Measurements from ENCODE around the gene HTRA2. TPM values are rescaled to one million over a fixed set of nuclear protein-coding genes. Genes with fewer than 3 reads are reported as not detected.

Gene HTRA2
- total RNA-seq, 1 donor from 2014 or later, result 17.9 TPM

DNA sequence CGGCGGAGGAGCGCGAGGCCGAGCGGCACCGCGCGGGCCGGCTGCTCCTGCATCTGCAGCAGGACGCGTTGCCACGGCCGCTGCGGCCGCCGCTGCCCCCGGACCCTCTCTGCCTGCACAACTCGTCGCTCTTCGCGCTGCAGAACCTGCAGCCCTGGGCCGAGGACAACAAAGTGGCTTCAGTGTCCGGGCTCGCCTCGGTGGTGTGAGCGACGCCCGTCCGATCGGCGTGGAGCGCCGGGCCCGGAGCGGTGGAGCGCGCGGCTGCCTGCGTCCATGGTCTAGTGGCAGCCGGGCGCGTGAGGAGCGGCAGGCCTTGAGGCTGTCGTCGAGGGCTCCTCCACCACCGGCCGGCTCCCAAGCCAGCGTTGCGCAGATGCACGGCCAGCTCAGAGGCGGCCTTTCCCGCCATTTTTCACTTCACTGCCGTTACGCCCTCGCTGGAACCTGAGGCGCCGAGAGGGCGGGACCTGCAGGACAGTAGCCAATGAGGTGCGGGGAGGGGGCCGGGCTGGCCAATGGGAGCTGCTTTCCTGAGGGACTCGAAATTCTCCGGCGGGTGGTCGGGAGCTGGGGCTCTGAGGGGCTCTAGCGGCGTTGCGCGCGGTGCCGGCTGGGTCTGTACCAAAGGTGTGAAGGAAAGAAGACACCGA lies 13.6 kb upstream of the HTRA2 start:
- peak; percentile 46 for ATAC-seq

DNA sequence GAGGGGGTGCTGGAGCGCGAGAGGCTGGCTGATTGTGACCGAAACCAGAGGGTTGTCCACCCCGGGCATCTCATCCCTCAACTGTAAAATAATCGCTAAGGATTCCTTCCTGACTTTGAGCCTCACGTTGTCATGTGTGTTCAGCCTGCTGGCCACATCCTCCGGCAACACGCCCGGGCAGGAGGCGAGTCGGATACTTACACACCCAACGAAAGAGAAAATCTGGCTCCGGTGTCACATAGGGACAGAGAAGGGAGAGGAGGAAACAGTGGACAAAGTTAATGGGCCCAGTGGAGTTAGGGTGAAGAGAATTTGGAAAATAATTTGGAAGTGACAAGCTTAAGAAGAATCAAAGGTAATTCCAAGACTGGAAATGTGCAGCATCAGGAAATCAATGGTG lies 13.1 kb upstream of the HTRA2 start:
- ATAC-seq, result no peak

DNA sequence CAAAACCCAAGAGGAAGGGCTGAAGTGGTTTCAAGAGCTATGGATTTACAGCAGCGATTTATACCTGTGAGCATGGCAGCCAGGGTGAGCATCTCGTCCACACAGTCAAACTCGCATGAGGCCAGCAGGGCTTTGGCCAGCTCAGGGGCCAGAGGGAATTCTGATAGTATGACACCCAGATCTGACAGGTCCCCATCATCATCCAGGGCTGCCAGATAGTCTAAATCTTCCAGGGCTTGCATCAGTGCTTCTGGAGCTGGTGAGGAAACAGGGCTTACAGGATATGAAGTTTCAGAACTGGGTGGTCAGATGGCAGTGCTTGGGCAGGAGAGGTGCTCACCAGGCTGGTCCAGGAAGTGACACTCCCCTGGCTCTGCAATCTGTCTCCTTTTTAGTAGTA lies 7.2 kb upstream of the HTRA2 start:
- no peak for ATAC-seq

DNA sequence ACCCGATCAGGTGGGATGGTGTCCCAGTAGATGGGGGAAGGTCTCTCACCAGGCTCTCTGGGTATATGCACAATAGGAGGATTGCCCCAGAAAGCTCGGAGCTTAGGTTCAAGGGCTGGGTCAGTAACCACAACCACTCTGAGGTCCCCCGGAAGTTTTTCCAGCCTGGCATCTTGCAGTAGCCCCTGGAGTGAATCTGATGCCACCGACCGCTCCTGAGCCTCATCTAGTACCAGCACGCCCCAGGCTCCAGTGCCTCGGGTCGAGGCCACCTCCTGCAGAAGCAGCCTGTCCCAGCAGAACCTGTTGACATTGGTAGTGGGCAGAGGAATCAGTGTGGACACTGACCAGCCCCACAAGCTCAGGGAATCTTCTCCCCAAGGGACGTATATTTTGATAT lies 5.7 kb upstream of the HTRA2 start:
- ATAC-seq, result no peak

DNA sequence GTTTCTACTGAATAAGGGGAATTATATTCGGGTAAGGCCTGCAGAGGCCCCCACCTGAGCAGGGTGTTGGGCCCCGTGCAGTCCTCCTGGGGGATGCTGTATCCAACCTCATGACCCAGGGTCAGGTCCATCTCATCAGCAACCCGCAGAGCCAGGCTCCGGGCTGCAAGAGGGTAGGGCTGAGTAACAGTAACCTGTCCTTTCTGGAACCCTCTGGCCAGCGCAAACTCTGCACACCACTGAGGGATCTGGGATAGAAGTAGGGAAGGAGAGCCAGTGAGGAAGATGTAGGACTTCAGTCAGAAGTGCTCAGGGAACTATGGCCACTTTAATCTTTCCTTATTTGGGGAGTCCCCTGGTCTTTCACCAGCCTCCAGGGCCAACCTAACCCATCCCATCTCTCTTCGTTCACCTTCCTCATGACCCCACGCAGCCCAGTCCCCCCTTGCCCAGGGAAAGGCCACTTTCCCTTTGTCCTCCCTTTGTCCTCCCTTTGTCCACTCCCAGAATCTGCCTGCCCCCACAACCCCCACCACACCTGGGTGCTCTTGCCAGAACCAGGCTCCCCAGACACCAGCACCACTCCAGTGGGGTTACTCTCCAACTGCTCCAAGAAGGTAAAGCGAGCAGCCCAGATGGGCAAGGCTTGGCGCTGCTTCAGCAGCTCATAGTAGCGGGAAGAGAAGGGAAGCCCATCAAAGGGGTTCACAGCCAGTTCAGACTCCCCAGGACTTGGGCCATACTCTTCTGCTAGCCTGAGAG lies 4.6 kb upstream of the HTRA2 start:
- ATAC-seq, result no peak

DNA sequence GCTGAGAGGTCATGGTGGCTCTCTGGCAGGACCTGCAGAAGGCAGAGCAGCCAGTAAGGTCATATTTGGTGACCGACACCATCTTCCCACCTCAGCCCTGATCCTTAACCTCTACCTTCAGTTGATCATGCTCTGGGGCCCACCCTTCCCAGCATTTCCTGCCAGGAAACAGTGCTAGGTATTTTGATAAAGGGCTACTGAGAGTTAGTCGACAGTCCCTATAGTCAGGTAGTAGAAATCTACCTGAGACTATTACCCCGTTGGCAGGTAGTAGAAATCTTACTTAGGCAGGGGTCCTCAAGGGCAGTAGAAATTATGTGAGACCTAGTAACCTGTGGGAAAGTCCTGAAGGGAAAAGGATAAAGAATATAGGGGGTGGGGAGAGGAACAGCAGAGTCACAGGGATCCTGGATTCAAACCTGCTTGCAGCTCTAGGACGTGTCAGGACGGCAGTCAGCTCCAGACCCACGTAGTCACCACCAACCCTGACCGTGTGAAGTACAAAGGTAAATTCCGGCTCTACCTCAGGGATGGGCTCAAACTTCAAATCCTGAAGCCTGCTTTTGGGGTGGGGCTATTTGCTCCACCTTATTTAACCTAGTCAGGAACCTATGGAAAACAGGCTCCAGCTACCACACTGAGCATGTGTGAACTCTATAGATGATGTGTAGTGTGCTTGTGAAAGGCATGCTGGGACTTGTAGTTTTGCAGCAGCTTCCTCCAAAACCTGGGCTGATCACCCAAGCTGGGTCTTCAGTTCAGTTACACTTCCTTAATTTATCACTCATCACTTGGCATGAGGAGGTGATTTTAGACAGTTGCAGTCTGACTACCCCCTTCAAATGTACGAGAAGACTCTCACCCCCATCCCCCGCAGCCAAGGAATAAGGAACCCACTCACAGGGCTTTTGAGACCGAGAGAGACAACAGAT lies 3.8 kb upstream of the HTRA2 start, which contains the start of gene DQX1:
Gene DQX1, minus strand, starts transcription at position 515 of the 932 bp plus-strand sequence. Its CDS starts 502 bp downstream, at position 13.
- ATAC-seq, result peak; percentile 74

DNA sequence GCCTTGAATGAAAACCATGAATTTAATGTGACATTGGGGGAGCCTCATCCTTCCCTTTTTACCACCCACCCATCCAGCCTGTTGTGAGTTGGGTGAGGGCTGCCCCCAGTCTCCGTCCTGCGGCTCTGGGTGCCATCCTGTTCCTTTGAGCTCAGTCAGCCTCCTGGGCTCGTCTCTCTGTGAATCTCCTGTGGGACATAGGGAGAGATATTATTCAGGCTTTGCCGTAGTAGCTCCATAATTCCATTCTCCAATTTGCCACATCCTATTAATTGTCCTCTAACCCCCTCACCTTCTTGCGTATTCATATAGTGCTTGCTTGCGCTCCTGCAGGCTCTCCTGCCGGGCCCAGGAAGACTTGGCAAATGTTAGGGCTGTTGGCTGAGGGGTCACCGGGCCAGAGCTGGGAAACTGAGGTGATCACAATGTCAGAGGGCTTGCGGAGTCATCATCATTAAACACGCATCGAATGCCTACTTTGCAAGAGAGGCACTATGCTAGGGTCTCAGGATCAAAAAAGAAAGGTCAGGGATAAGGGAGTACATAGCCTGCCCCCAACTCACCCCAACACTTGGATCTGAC lies 3.0 kb upstream of the HTRA2 start:
- no peak for ATAC-seq

DNA sequence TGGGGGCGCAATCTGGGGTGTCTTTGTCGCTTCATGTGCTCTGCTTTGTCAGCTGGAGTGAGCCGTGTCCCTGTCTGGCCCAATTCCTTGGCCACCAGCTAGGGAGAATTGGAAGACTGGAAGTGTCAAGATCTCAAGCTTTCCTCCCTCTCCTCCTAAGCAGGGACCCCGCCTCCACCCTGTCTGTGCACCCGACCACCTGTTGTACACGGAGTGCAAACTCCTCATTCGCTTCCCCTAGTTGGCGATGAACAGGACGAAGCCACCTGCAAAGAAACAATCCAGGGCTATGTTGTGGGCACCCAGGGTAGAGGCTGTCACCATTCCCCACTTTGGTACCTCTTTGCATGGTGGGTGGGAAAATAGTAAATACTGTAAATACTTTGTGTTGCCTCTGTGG lies 2.0 kb upstream of the HTRA2 start:
- no peak for ATAC-seq

DNA sequence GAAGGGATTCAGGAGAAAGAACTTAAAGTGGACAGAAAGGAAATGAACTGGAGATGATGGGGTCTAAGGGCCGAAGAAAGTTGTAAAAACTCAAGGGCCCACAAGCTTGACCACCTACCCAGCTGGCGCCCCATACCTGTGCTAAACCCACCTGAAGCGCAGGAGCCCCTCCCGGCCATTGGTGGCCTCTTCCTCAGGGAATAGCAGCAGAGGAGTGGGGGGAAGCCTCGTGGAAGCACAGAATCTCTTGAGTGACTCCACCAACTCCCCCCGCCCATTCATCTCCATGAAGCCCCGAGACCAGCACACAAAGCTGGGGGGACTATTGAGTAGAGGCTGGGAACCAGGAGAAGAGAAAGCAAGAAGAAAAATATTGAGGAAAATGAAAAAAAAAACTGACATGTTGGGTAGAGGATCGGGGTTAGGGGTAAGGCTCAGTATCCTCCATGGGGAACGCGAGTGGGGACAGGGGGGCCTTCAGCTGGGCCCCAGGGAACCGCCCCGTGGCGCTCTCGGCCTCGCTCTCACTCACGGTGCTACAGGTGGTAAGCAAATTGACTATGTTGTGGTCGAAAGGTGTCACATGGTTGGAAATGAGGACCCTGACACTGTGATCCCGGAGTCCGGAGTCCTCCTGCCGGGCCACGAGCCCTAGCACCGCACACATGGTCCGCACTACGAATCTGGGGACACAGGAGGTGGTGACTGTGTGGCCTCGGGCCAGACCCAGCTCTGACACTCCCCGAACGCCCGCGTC lies 955 bp upstream of the HTRA2 start:
- no peak for ATAC-seq

DNA sequence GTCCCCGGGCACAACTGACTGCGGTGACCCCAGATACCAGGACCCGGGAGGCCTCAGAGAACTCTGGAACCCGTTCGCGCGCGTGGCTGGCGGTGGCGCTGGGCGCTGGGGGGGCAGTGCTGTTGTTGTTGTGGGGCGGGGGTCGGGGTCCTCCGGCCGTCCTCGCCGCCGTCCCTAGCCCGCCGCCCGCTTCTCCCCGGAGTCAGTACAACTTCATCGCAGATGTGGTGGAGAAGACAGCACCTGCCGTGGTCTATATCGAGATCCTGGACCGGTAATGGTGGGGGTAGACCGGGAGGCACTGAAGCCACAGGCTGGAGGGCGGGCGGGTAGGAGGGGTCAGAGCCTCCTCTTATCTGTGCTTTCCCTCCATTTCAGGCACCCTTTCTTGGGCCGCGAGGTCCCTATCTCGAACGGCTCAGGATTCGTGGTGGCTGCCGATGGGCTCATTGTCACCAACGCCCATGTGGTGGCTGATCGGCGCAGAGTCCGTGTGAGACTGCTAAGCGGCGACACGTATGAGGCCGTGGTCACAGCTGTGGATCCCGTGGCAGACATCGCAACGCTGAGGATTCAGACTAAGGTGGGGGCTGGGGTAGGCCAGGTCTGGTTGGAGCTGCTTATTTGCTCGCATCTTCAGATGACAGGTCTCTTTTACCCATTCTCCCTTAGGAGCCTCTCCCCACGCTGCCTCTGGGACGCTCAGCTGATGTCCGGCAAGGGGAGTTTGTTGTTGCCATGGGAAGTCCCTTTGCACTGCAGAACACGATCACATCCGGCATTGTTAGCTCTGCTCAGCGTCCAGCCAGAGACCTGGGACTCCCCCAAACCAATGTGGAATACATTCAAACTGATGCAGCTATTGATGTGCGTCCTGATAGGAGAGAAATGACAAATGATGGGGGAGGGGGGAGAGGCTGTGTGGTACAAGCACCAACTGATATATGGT lies 780 bp downstream of the HTRA2 start:
- peak; percentile 1 for ATAC-seq

DNA sequence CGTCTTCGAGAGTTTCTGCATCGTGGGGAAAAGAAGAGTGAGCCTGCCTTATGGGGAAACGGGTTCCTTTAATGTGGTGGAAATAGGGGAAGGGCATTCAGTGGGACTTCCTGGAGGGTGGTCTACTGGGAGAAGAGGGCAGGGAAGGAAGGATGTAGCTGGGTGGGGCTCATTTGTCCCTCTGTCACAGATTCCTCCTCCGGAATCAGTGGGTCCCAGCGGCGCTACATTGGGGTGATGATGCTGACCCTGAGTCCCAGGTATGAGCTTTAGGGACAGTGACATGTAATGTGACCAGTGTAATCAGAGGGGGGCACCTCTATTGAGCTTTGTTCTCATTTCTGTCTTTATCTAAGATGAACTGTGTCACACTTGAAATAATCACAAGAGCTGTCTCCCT lies 1.9 kb downstream of the HTRA2 start:
- no peak for ATAC-seq

DNA sequence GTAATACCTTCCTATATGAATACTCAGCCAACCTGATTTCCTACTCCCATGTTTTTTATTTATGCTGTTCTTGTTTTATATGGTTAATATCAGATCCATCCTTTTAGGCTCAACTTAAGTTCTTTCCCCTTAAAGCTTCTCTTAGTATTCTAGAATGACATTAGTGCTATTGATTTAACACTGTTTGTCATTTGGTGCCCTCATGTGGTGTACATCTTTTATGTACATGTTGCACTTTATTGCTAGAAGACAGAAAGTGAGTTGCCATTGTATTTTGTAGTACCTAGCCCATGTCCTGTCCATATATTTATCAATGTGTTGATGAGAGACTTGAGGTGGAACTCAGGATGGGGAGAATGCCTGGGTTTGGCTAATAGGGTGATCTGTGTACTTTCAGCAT lies 2.5 kb downstream of the HTRA2 start:
- ATAC-seq, result no peak

DNA sequence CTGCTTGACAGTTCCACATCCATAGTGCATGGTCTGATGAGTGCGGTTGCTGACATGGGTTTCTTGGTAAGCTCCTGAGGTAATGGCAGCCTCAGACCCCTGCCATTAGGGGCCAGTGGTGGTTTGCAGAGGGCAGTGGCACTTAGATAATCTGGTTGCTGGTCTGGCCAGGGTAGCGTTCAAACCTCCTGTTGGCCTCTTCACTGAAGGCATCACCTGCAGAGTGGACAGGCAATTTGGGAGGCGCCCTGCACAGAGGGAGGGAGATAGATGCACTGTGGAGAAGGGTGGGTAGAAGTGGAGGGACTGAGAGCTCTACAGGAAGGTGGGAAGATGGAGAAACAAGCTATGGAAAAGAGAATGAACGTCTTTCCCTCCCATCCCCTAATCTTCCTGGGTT lies 3.7 kb downstream of the HTRA2 start:
- ATAC-seq, result no peak

DNA sequence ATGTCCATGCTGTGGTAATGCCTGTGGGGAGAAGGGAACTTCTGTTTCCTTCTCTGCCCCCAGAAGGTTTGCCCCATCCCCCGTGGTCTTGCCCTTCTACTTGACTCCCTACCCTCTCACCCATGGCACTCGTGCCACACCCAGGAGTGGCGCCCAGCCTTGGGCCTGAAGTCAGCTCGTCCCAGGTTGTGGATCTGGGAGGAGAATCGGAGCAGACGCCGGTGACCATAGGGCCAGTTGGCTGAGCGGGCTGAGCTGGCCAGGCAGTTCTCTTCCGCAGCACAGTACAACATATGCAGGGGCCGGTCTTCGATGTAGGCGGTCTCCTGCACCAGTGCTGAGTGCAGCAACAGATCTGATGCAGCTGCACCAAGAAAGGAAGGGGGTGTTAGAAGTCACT lies 4.7 kb downstream of the HTRA2 start:
- no peak for ATAC-seq

DNA sequence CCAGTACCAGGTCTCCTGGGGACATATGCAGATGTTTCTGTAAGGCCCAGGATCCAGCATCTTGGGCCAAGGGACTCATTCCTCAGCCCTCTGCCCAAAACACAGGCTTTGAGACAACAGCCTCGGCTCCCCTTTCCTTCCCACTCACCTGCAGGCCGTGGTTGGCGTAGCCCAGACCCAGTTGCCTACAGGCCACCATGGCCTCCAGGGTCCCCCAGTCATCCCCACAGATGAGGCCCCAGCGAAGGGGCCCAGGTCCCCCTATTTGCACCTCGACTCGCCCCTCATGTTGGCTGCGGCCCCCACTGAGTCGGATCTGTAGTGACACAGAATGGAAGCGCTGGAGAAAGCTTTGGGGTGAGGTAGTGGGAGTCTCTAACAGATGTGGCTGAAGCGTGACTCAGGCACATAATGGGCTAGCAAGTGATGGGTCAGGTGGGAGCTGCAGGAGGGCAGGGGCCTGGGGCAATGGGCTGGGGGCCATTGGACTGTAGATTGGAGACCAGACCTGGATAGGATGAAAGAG lies 5.8 kb downstream of the HTRA2 start:
- ATAC-seq, result no peak

DNA sequence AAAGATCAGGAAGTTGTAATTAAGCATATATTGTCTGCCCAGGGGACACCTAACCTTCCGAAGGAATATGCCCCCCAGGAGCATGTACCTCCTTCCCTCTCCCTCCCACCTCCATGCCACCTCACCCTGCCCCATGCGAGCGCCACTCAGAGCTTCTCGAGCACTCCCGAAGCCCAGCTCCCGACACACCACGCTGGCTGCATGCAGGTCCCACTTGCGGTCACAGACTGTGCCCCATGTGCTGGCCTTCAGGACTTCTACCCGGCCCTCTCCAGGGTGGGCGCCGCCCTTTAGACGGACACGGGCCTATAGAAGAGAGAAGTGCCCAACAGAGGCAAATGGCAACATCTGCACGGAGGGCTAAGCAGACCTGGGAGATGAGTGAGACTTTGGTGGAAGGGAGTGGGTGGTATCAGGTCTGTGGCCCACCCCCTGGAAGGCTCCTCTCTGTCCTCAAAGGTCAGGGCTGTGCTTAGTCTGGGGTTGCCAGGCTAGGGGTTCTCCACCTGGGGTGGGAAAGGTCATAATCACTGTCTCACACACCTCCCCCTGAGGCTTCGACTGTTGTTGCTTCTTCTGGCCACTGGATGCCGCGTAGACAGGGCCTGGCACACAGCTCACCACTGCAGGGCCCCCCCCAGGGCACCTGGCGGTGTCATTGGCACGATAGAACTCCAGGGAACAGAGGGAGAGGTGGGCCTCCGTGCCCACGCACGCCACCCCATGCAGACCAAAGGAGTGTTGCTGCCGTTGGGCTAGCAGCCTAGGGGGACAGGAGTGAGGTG lies 6.6 kb downstream of the HTRA2 start:
- ATAC-seq, result no peak

DNA sequence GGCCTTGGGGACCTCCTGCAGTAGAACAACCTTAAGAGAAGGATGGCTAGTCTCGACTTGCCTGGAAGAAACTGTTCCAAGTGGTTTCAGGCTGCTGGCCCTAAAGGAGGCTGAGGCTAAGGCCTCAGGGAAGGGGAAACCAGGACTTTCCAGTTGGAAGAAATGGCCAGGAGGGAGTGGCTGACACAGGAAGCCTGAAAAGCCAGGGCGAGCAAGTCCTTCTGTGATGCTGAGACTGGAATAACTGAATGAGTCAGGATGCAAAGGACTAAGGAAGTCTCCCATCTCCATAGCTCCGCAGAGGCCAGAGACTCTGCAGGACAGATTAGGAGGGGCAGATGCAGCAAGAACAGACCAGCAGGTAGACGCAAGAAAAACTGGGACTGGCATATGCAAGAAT lies 7.4 kb downstream of the HTRA2 start:
- ATAC-seq, result no peak

DNA sequence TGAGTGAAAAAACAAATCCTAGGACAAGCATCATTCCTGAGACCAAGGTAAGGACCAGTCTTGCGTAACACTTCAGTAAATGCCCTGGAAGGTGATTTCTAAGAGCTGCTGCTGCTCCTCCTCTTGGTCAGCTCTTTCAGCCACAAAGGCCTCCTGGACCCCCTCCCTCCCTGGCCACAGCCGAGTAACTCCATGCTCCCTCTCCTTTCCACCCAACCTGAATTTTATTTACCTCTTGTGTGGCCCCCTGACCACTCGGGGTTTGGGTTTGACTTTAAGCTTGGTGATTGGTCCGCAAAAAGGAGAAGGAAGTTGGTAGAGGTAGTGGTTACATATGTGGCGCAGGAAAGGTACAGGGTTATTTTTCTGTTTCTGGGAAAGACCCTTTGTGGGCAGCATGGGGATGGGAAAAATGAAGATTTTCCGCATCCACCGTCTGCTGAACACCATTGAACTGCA lies 9.2 kb downstream of the HTRA2 start:
- no peak for ATAC-seq

DNA sequence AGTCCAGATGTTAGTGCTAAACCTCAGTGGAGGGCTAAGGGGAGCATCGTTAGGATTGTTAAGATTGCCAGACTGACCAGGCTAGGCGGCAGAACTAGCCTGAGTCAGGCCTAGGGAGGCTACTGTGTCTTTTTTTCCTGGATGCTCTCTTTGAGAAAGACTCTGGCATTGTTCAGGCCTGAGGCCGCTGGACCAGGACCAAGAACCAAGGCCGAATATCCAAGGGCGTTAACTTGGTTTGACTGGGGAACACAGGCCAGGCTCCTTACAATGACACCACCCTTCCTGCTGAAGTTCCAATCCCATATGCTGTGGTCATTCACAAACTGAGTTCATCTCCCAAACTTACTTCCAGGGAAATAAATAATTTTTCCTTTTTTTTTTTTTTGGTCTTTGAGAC lies 10.6 kb downstream of the HTRA2 start:
- no peak for ATAC-seq

DNA sequence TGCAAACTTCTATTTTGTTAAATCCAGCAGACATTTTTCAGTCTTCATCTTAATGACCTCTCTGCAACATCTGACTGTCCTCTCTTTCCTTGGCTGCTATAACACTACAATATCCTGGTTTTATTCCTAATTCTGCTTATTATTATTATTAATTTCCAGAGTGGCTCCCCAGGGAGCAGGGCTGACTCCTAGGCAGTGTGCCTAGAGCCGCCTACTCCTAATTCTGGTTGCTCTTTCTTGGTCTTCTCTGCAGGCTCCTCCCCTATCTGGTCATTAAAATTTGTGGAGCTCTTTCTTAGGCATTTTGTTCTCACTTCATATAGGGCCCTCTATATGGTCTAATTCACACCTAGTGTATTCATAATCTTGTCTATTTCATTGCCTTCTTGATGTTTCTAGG lies 13.2 kb downstream of the HTRA2 start:
- no peak for ATAC-seq
